Posterior cingulate gyrus (tissue), 11 donors: ENCODE data around the gene JUN.

Experiments used
- DNase-seq, 10 donors: peaks; one replicate each; pipeline versions ENCODE4 v3.0.0 to v3.0.0-alpha.2; 2020 to 2021; ENCODE audit warnings: mixed read lengths in 3 of 10
- intact Hi-C: fragments of 100-400 bp; cut with DNase I; formaldehyde crosslinking; loops from one replicate; pipeline ENCODE4 v1.15.1; 2023

JUN gene

GRCh38 chr1:58734630-58735029 lies 49.2 kb downstream of the JUN start:
- intact Hi-C loops: no loop called here
- DNase-seq: no peak

DNA sequence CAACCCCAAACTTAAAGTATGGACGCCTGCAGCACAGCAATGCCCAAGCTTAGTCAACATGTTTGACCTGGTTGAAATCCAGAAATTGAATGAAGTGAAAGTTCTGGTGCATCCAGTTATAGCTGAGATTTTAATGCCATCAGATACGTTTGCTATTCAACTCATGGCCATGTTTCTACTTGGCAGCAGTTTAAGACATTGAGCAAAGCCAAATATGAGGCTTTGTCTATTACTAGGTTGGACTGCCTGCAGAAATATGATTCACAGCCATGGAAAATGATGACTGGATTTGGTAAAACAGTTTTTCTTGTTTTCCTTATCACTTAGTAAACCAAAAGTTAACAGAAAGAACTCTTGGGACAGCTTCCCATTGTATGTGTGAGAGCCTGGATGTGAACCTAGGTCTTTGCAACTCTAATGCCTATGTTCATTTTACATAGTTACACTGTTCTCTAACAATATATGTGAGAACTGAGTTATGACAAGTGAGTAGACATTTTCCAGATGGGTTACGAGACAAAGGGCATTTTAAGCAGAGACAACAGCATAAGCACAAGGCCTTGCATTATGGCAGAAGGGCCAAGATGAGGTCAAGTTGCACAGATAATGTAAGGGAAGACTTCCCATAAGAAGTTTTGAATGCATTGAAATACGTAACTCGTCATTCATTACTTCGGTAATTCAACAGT lies 51.6 kb downstream of the JUN start:
- intact Hi-C loops: no loop called here
- no peak for DNase-seq
